Measurements from ENCODE around the gene TP53RK. TPM values are rescaled to one million over a fixed set of nuclear protein-coding genes. Genes with fewer than 3 reads are reported as not detected.

Gene TP53RK
- total RNA-seq, 1 donor from 2014 or later = 13.6 TPM

- no peak overlapping the region for H3K27ac Mint-ChIP-seq (ENCODE audit: unreplicated experiment)
- no peak for DNase-seq (ENCODE audit: extremely low spot score, unreplicated experiment)
- no peaks in the 10 kb centered on the region for H3K4me1 Mint-ChIP-seq (ENCODE audit: unreplicated experiment)
- peaks cover 6% of the 10 kb centered on the region for H3K9me3 Mint-ChIP-seq (ENCODE audit: unreplicated experiment)
- TF ChIP-seq CTCF (IDR thresholded peaks at IDR 0.05) = no peak
- no peak overlapping the region for H3K4me3 Mint-ChIP-seq (ENCODE audit: unreplicated experiment)
- H3K27me3 Mint-ChIP-seq (ENCODE audit: unreplicated experiment) = peaks cover 32% of the 10 kb centered on the region
- peaks cover 1% of the 10 kb centered on the region for H3K36me3 Mint-ChIP-seq (ENCODE audit: unreplicated experiment)
These were observed 13.4 kb upstream of the TP53RK start for GRCh38 chr20:46702447-46703203.

- no peak for TF ChIP-seq CTCF (IDR thresholded peaks at IDR 0.05)
- H3K9me3 Mint-ChIP-seq (ENCODE audit: unreplicated experiment) = peaks cover 2% of the 10 kb centered on the region
- H3K4me3 Mint-ChIP-seq (ENCODE audit: unreplicated experiment) = no peak overlapping the region
- peaks cover 32% of the 10 kb centered on the region for H3K27me3 Mint-ChIP-seq (ENCODE audit: unreplicated experiment)
- no peaks in the 10 kb centered on the region for H3K4me1 Mint-ChIP-seq (ENCODE audit: unreplicated experiment)
- no peak overlapping the region for H3K27ac Mint-ChIP-seq (ENCODE audit: unreplicated experiment)
- peaks cover 1% of the 10 kb centered on the region for H3K36me3 Mint-ChIP-seq (ENCODE audit: unreplicated experiment)
- no peak for DNase-seq (ENCODE audit: extremely low spot score, unreplicated experiment)
These were observed 12.7 kb upstream of the TP53RK start for GRCh38 chr20:46701986-46702385.

GRCh38 chr20:46701556-46701955, 12.3 kb upstream of the TP53RK start:
- H3K36me3 Mint-ChIP-seq (ENCODE audit: unreplicated experiment) = peaks cover 1% of the 10 kb centered on the region
- no peak overlapping the region for H3K4me3 Mint-ChIP-seq (ENCODE audit: unreplicated experiment)
- H3K27ac Mint-ChIP-seq (ENCODE audit: unreplicated experiment) = no peak overlapping the region
- peaks cover 32% of the 10 kb centered on the region for H3K27me3 Mint-ChIP-seq (ENCODE audit: unreplicated experiment)
- no peak for DNase-seq (ENCODE audit: extremely low spot score, unreplicated experiment)
- no peak for TF ChIP-seq CTCF (IDR thresholded peaks at IDR 0.05)
- H3K9me3 Mint-ChIP-seq (ENCODE audit: unreplicated experiment) = no peaks in the 10 kb centered on the region
- H3K4me1 Mint-ChIP-seq (ENCODE audit: unreplicated experiment) = no peaks in the 10 kb centered on the region

GRCh38 chr20:46701057-46701456, 11.8 kb upstream of the TP53RK start:
- no peak for DNase-seq (ENCODE audit: extremely low spot score, unreplicated experiment)
- H3K36me3 Mint-ChIP-seq (ENCODE audit: unreplicated experiment) = peaks cover under 1% of the 10 kb centered on the region
- no peak overlapping the region for H3K27ac Mint-ChIP-seq (ENCODE audit: unreplicated experiment)
- H3K9me3 Mint-ChIP-seq (ENCODE audit: unreplicated experiment) = no peaks in the 10 kb centered on the region
- no peak for TF ChIP-seq CTCF (IDR thresholded peaks at IDR 0.05)
- H3K4me3 Mint-ChIP-seq (ENCODE audit: unreplicated experiment) = no peak overlapping the region
- H3K4me1 Mint-ChIP-seq (ENCODE audit: unreplicated experiment) = no peaks in the 10 kb centered on the region
- H3K27me3 Mint-ChIP-seq (ENCODE audit: unreplicated experiment) = peaks cover 31% of the 10 kb centered on the region

- Mint-ChIP-seq H3K36me3 (ENCODE audit: unreplicated experiment) (no peaks in the 10 kb centered on the region), H3K4me3 (ENCODE audit: unreplicated experiment) (no peak overlapping the region), H3K27me3 (ENCODE audit: unreplicated experiment) (peaks cover 27% of the 10 kb centered on the region), H3K4me1 (ENCODE audit: unreplicated experiment) (no peaks in the 10 kb centered on the region), H3K9me3 (ENCODE audit: unreplicated experiment) (no peaks in the 10 kb centered on the region), H3K27ac (ENCODE audit: unreplicated experiment) (no peak overlapping the region)
- no peak for TF ChIP-seq CTCF (IDR thresholded peaks at IDR 0.05)
- DNase-seq (ENCODE audit: extremely low spot score, unreplicated experiment) = no peak
These were observed 11.2 kb upstream of the TP53RK start for GRCh38 chr20:46700481-46700880.

All from osteocyte (in vitro differentiated cells).